H9 (cell line): ENCODE data around the gene TIGD6. TPM values are rescaled to one million over a fixed set of nuclear protein-coding genes. Genes with fewer than 3 reads are reported as not detected.

Experiments
- DNase-seq: peaks from one replicate; pipeline ENCODE4 v3.0.0-alpha.2; 2017
- H2AFZ ChIP-seq: one replicate; pipeline ENCODE4 v1.6.1; 2013; ENCODE audit warnings: mild to moderate bottlenecking, low read length, control low read depth, moderate library complexity
- H2AK5ac ChIP-seq: 2 replicates; pipeline ENCODE4 v1.6.1; 2013; ENCODE audit warnings: low read length, control low read depth, mixed read lengths; ENCODE audit not compliant: insufficient read length
- H2BK120ac ChIP-seq: one replicate; pipeline ENCODE4 v1.6.1; 2013; ENCODE audit warnings: low read depth, mild to moderate bottlenecking, low read length, control low read depth, inconsistent platforms; ENCODE audit not compliant: poor library complexity, severe bottlenecking
- H2BK12ac ChIP-seq: 2 replicates; pipeline ENCODE4 v1.6.1; 2013; ENCODE audit warnings: low read length, control low read depth, mixed read lengths, low read depth; ENCODE audit not compliant: insufficient read length
- H2BK15ac ChIP-seq: 2 replicates; pipeline ENCODE4 v1.6.1; 2013; ENCODE audit warnings: low read depth, low read length, control low read depth
- H2BK20ac ChIP-seq: one replicate; pipeline ENCODE4 v1.6.1; 2013; ENCODE audit warnings: low read depth, mild to moderate bottlenecking, low read length, control low read depth, inconsistent platforms; ENCODE audit not compliant: poor library complexity, severe bottlenecking
- H2BK5ac ChIP-seq: 2 replicates; pipeline ENCODE4 v1.6.1; 2013; ENCODE audit warnings: low read length, control low read depth, mixed read lengths; ENCODE audit not compliant: insufficient read length
- H3K14ac ChIP-seq: 2 replicates; pipeline ENCODE4 v1.6.1; 2013; ENCODE audit warnings: low read length, control low read depth; ENCODE audit not compliant: insufficient read depth
- H3K18ac ChIP-seq: 2 replicates; pipeline ENCODE4 v1.6.1; 2013; ENCODE audit warnings: low read depth, mild to moderate bottlenecking, mixed read lengths, low read length, control low read depth; ENCODE audit not compliant: insufficient read length
- H3K23ac ChIP-seq: 2 replicates; pipeline ENCODE4 v1.6.1; 2013; ENCODE audit warnings: low read length, control low read depth, mixed read lengths, low read depth; ENCODE audit not compliant: insufficient read length
- H3K23me2 ChIP-seq: 2 replicates; pipeline ENCODE4 v1.6.1; 2013; ENCODE audit warnings: low read depth, mild to moderate bottlenecking, mixed read lengths, low read length, control low read depth; ENCODE audit not compliant: insufficient read length, poor library complexity, severe bottlenecking
- H3K27ac ChIP-seq: 2 replicates; pipeline ENCODE4 v1.5.1; 2013; ENCODE audit warnings: low read length, control low read depth, mixed read lengths, low read depth; ENCODE audit not compliant: insufficient read length
- H3K27me3 ChIP-seq: 2 replicates; pipeline ENCODE4 v1.6.1; 2013; ENCODE audit warnings: low read length, control low read depth, inconsistent platforms; ENCODE audit not compliant: insufficient read depth
- H3K4ac ChIP-seq: 2 replicates; pipeline ENCODE4 v1.6.1; 2013; ENCODE audit warnings: low read depth, mild to moderate bottlenecking, control low read depth, inconsistent platforms, low read length, moderate library complexity
- H3K4me1 ChIP-seq: 2 replicates; pipeline ENCODE4 v1.6.1; 2013; ENCODE audit warnings: low read length, control low read depth, inconsistent platforms; ENCODE audit not compliant: insufficient read depth
- H3K4me2 ChIP-seq: 2 replicates; pipeline ENCODE4 v1.6.1; 2013; ENCODE audit warnings: low read length, control low read depth, mixed read lengths; ENCODE audit not compliant: insufficient read length, insufficient read depth
- H3K56ac ChIP-seq: 2 replicates; pipeline ENCODE4 v1.6.1; 2013; ENCODE audit warnings: low read depth, mild to moderate bottlenecking, mixed read lengths, low read length, control low read depth; ENCODE audit not compliant: insufficient read length
- H3K79me1 ChIP-seq: 2 replicates; pipeline ENCODE4 v1.6.1; 2013; ENCODE audit warnings: low read depth, mild to moderate bottlenecking, moderate library complexity, low read length, control low read depth, inconsistent platforms; ENCODE audit not compliant: insufficient read depth, poor library complexity, severe bottlenecking
- H3K79me2 ChIP-seq: 2 replicates; pipeline ENCODE4 v1.6.1; 2013; ENCODE audit warnings: low read length, control low read depth, inconsistent platforms; ENCODE audit not compliant: insufficient read depth
- H3K9ac ChIP-seq: 2 replicates; pipeline ENCODE4 v1.6.1; 2013; ENCODE audit warnings: low read length, control low read depth, mixed read lengths; ENCODE audit not compliant: insufficient read length; ENCODE audit errors: extremely low read depth
- H3K9me3 ChIP-seq: one replicate; pipeline ENCODE4 v1.6.1; 2013; ENCODE audit warnings: low read depth, low read length, inconsistent platforms; ENCODE audit not compliant: control insufficient read depth
- H3T11ph ChIP-seq: one replicate; pipeline ENCODE4 v1.6.1; 2013; ENCODE audit warnings: mild to moderate bottlenecking, low read length, control low read depth, inconsistent platforms
- H4K20me1 ChIP-seq: one replicate; pipeline ENCODE4 v1.6.1; 2013; ENCODE audit not compliant: control insufficient read depth, insufficient read length, insufficient read depth
- H4K5ac ChIP-seq: 2 replicates; pipeline ENCODE4 v1.6.1; 2013; ENCODE audit warnings: low read depth, mild to moderate bottlenecking, mixed read lengths, low read length, control low read depth; ENCODE audit not compliant: insufficient read length
- H4K8ac ChIP-seq: replicated peaks from 2 replicates; pipeline ENCODE4 v1.6.1; 2013; ENCODE audit warnings: low read length, control low read depth, mixed read lengths, low read depth; ENCODE audit not compliant: insufficient read length
- H4K91ac ChIP-seq: 2 replicates; pipeline ENCODE4 v1.6.1; 2013; ENCODE audit warnings: low read depth, mild to moderate bottlenecking, moderate library complexity, mixed read lengths, low read length, control low read depth; ENCODE audit not compliant: insufficient read length
- H3K27ac Mint-ChIP-seq, 3 experiments: 2 replicates in 2 of 3; 3 replicates in 1 of 3; pipeline ENCODE4 v1.8.0; 2020 to 2021; ENCODE audit warnings: mixed read lengths in 3 of 3, mild to moderate bottlenecking in 1 of 3, moderate library complexity in 1 of 3
- H3K27me3 Mint-ChIP-seq: 2 replicates; pipeline ENCODE4 v1.8.0; 2021; ENCODE audit warnings: low read depth, mild to moderate bottlenecking, moderate library complexity, mixed read lengths
- H3K36me3 Mint-ChIP-seq, 3 experiments: 2 replicates in 2 of 3; 3 replicates in 1 of 3; pipeline ENCODE4 v1.8.0; 2020 to 2021; ENCODE audit warnings: low read depth in 3 of 3, mixed read lengths in 3 of 3; ENCODE audit not compliant: insufficient read depth in 1 of 3
- H3K4me1 Mint-ChIP-seq, 2 experiments: 2 replicates each; pipeline ENCODE4 v1.8.0; 2020; ENCODE audit warnings: mixed read lengths in 2 of 2
- H3K4me3 Mint-ChIP-seq, 2 experiments: 2 replicates in 1 of 2; 3 replicates in 1 of 2; pipeline ENCODE4 v1.8.0; 2020 to 2021; ENCODE audit warnings: mild to moderate bottlenecking in 2 of 2, mixed read lengths in 2 of 2, moderate library complexity in 1 of 2
- H3K9me3 Mint-ChIP-seq, 2 experiments: 2 replicates in 1 of 2; 3 replicates in 1 of 2; pipeline ENCODE4 v1.8.0; 2020; ENCODE audit warnings: mild to moderate bottlenecking in 2 of 2, mixed read lengths in 2 of 2, moderate library complexity in 1 of 2
- CTCF ChIP-seq: fragments of 200-600 bp; sonication (generic); conservative IDR thresholded peaks from 3 replicates; pipeline ENCODE4 v1.8.0; 2021; ENCODE audit warnings: antibody characterized with exemption, mild to moderate bottlenecking
- WGBS: extraction: QIAGEN DNeasy Blood & Tissue Kit; methylation state at CpG from one replicate; pipeline ENCODE4 v1.1.7; 2013; ENCODE audit warnings: missing lambda C conversion rate, low lambda C conversion rate, mixed read lengths; ENCODE audit not compliant: insufficient read length; ENCODE audit errors: extremely low coverage; 5-methylcytosine and 5-hydroxymethylcytosine counted together
- total RNA-seq: library from RNA; stranded (reverse); gene quantifications from 2 replicates; pipeline ENCODE4 v1.2.1, GENCODE V29; 2021

The TIGD6 gene
- total RNA-seq, 1 experiment from 2014 or later, result 1.8 TPM

- no peak for DNase-seq
- Histone ChIP-seq H3K56ac (no peak overlapping the region), H3K18ac (no peak overlapping the region), H2BK5ac (no peak overlapping the region), H3K4me1 (no peaks in the 10 kb centered on the region), H3K79me1 (no peaks in the 10 kb centered on the region), H4K8ac (no peak overlapping the region), H3K23me2 (no peaks in the 10 kb centered on the region), H3K4ac (no peak overlapping the region), H3K14ac (no peak overlapping the region), H3K23ac (no peak overlapping the region), H3K9ac (no peak overlapping the region), H2BK120ac (no peak overlapping the region), H2BK20ac (no peak overlapping the region), H2BK15ac (no peak overlapping the region), H3K4me2 (no peak overlapping the region), H3K27ac (no peak overlapping the region), H4K91ac (no peak overlapping the region), H4K5ac (no peak overlapping the region), H2AK5ac (no peak overlapping the region), H2AFZ (no peak overlapping the region), H3K79me2 (no peaks in the 10 kb centered on the region), H3K27me3 (no peaks in the 10 kb centered on the region), H2BK12ac (no peak overlapping the region), H3T11ph (no peak overlapping the region), H4K20me1 (no peaks in the 10 kb centered on the region), H3K9me3 (no peaks in the 10 kb centered on the region)
- Mint-ChIP-seq H3K4me1 (peaks cover 0 to under 1% of the 10 kb centered on the region in 2 experiments; a peak in 2 of 4 replicates), H3K27ac (no peak overlapping the region), H3K27me3 (no peaks in the 10 kb centered on the region), H3K9me3 (no peaks in the 10 kb centered on the region), H3K36me3 (peaks cover 13 to 83% (median 79%) of the 10 kb centered on the region in 3 experiments; a peak in 6 of 7 replicates), H3K4me3 (no peak overlapping the region)
- WGBS, result no CpG with 5 or more reads among the region's 2 CpGs
- TF ChIP-seq CTCF, result no peak
Measured at GRCh38 chr5:150038547-150038946, 38.1 kb upstream of the TIGD6 start.
